AG04450 (cell line): ENCODE data around the gene SMDT1. TPM values are rescaled to one million over a fixed set of nuclear protein-coding genes. Genes with fewer than 3 reads are reported as not detected.

ENCODE experiments used
- CTCF ChIA-PET: fragments of 300-600, 350-600 bp; formaldehyde crosslinking; extraction: SDS; loops from one replicate; lab custom pipeline; 2022; ENCODE audit warnings: antibody characterized with exemption, inconsistent platforms; lab: Charles Lee
- POLR2A ChIA-PET: fragments of 350-600 bp; formaldehyde crosslinking; extraction: SDS; loops from one replicate; lab custom pipeline; 2021; ENCODE audit warnings: antibody characterized with exemption, inconsistent platforms; lab: Yijun Ruan, JAX
- DNase-seq: peaks from one replicate; pipeline ENCODE4 v3.0.0-alpha.2; 2011; ENCODE audit warnings: low read depth, low spot score
- H3K27ac ChIP-seq: one replicate; pipeline ENCODE4 v1.5.1; 2012; ENCODE audit warnings: low read depth, low read length, control low read depth
- H3K27me3 ChIP-seq: one replicate; pipeline ENCODE4 v1.6.0; 2012; ENCODE audit warnings: low read length; ENCODE audit not compliant: control insufficient read depth, insufficient read depth
- H3K4me3 ChIP-seq: 2 replicates; pipeline ENCODE4 v1.5.1; 2011; ENCODE audit warnings: mild to moderate bottlenecking, low read depth, low read length, control low read depth
- H3K9me3 ChIP-seq: 2 replicates; pipeline ENCODE4 v1.5.1; 2012; ENCODE audit warnings: low read length; ENCODE audit not compliant: control insufficient read depth, insufficient read depth
- CTCF ChIP-seq: IDR thresholded peaks from 2 replicates; pipeline ENCODE4 v1.5.1; 2011; ENCODE audit warnings: low read depth, low read length, control low read depth, inconsistent platforms
- polyA plus RNA-seq: library from polyadenylated mRNA; depleted of rRNA; stranded (reverse); fragments of >200 nt; gene quantifications from 2 replicates; pipeline ENCODE4 v1.2.3, GENCODE V29; 2011

The SMDT1 gene
- polyA plus RNA-seq, 1 experiment = 28.9 TPM

- Histone ChIP-seq H3K9me3 (no peaks in the 10 kb centered on the region), H3K27me3 (no peaks in the 10 kb centered on the region), H3K27ac (no peak overlapping the region), H3K4me3 (no peak overlapping the region)
- ChIA-PET CTCF (no interaction called here), POLR2A (no interaction called here)
- no peak for DNase-seq
- no peak for TF ChIP-seq CTCF
Observed at GRCh38 chr22:42061041-42061440, 18.5 kb upstream of the SMDT1 start.

GRCh38 chr22:42062506-42063170 is 16.9 kb upstream of the SMDT1 start:
- TF ChIP-seq CTCF = no peak
- no peak overlapping the region for H3K27ac ChIP-seq
- H3K27me3 ChIP-seq = no peaks in the 10 kb centered on the region
- CTCF ChIA-PET = no interaction called here
- no peak overlapping the region for H3K4me3 ChIP-seq
- POLR2A ChIA-PET = no interaction called here
- no peaks in the 10 kb centered on the region for H3K9me3 ChIP-seq
- no peak for DNase-seq

GRCh38 chr22:42064629-42065028 is 14.9 kb upstream of the SMDT1 start:
- Histone ChIP-seq H3K9me3 (no peaks in the 10 kb centered on the region), H3K27ac (no peak overlapping the region), H3K4me3 (no peak overlapping the region), H3K27me3 (no peaks in the 10 kb centered on the region)
- ChIA-PET CTCF (interaction anchor here (1.0 kb wide), 1 partner anchor 124 kb away, joined by 4 read pairs; no protein-coding TSS in a partner anchor), POLR2A (no interaction called here)
- no peak for DNase-seq
- no peak for TF ChIP-seq CTCF

DNA sequence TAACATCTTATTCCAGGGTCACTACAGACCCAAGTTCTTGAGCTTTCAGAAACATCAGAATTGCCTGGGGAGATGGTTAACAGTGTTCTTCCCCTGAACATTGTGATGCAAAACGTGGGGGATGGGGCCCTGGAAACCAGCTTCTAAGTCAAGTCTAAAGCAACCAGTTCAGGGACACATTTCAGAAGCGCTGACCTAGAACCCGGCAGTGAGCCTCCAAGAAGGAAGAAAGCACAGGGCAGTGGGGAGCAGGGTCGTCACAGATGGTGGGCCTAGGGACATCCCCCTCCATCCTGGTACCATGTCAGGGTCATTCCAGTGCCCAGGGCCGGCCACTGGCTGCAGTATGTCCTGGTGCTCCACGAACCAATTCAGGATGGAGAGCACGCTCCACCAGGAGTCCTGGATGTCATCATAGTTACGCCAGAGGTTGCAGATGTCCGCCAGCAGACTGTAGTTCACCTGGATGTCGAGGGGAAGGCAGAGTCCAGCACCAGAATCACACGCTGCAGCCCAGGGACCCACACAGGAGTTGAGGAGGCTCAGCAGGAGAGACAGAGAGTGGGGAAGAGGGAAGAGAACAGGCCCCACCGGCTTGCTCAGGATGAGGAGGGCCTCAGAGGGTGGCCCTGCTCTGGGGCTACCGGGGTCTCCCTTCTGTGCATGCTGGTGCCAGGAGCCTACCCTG is 13.9 kb upstream of the SMDT1 start:
- POLR2A ChIA-PET = no interaction called here
- CTCF ChIA-PET = no interaction called here
- Histone ChIP-seq H3K4me3 (no peak overlapping the region), H3K27me3 (no peaks in the 10 kb centered on the region), H3K27ac (no peak overlapping the region), H3K9me3 (no peaks in the 10 kb centered on the region)
- DNase-seq = no peak
- no peak for TF ChIP-seq CTCF

DNA sequence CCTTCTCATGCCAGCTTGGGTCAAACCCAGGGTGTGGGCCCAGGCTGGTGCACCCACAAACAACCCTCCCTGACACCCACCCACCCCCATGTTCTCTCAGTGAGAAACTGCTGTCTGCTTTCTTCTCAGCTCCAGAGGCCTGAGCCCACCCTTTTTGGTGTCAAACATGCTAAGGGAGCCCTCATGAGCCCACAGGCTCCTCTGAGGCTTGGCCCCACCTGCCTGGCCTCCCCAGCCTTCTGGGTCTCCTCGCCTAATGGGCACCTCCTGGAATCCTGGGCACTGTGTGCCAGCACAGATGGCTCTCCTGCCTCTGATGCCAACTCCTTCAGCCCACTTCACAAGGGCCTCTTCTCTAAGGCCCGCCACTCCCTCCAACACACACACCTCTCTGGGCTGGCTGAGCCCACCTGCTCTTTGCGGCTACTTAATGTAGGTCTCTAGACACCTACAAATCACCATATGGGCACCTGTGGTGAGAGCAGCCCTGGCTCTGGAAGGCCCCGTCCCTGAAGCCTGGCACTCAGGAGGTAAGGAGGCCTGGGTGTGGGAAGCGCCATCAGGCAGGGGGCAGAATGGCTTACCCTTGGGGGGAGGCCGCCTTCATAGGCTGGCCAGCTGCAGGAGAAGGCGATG is 13.3 kb upstream of the SMDT1 start:
- DNase-seq = no peak
- POLR2A ChIA-PET = no interaction called here
- no peak for TF ChIP-seq CTCF
- H3K9me3 ChIP-seq = no peaks in the 10 kb centered on the region
- H3K4me3 ChIP-seq = no peak overlapping the region
- CTCF ChIA-PET = no interaction called here
- H3K27ac ChIP-seq = no peak overlapping the region
- H3K27me3 ChIP-seq = no peaks in the 10 kb centered on the region
